SK-N-SH (cell line): ENCODE data around the gene SLC25A42. TPM values are rescaled to one million over a fixed set of nuclear protein-coding genes. Genes with fewer than 3 reads are reported as not detected.

Experiments used
- CTCF ChIA-PET: fragments of 300-600, 350-600 bp; formaldehyde crosslinking; extraction: SDS; loops from one replicate; lab custom pipeline; 2021; lab: Yijun Ruan, JAX
- POLR2A ChIA-PET: fragments of 350-600 bp; sonication (Branson Sonifier 250); formaldehyde crosslinking; extraction: SDS; loops from one replicate; lab custom pipeline; 2020; ENCODE audit warnings: antibody characterized with exemption, inconsistent platforms; lab: Yijun Ruan, JAX
- DNase-seq: peaks from one replicate; pipeline ENCODE4 v3.0.0; 2012
- H2AFZ ChIP-seq: fragments of 200-600 bp; sonication (generic); 2 replicates; pipeline ENCODE4 v1.8.1; 2016; ENCODE audit warnings: antibody characterized with exemption, mild to moderate bottlenecking, low read depth
- H3F3A ChIP-seq: fragments of 200-600 bp; sonication (generic); replicated peaks from 2 replicates; pipeline ENCODE3; 2016; ENCODE audit warnings: antibody characterized with exemption, mild to moderate bottlenecking; ENCODE audit not compliant: insufficient read depth
- H3K27ac ChIP-seq, 2 experiments: fragments of 200-500 bp in 1 of 2; fragments of 200-600 bp in 1 of 2; sonication (Bioruptor generic) in 1 of 2; sonication (generic), shearing (Covaris generic) in 1 of 2; 2 replicates each; pipeline versions ENCODE4 v1.5.1 to v1.6.1; 2014 to 2016; ENCODE audit warnings: low read depth in 2 of 2, inconsistent platforms in 1 of 2, low read length in 1 of 2, mild to moderate bottlenecking in 1 of 2, mixed read lengths in 1 of 2
- H3K27me3 ChIP-seq: fragments of 200-600 bp; sonication (generic), shearing (Covaris generic); 2 replicates; pipeline ENCODE4 v1.6.1; 2016; ENCODE audit warnings: mixed run types; ENCODE audit not compliant: insufficient read depth
- H3K36me3 ChIP-seq, 2 experiments: fragments of 200-500 bp in 1 of 2; fragments of 200-600 bp in 1 of 2; sonication (Bioruptor generic) in 1 of 2; sonication (generic) in 1 of 2; replicated peaks in 1 of 2; 2 replicates each; pipeline versions ENCODE3 to v1.5.1; 2014 to 2016; ENCODE audit warnings: low read length in 1 of 2, mild to moderate bottlenecking in 1 of 2; ENCODE audit not compliant: insufficient read depth in 2 of 2, control insufficient read depth in 1 of 2
- H3K4me1 ChIP-seq, 2 experiments: fragments of 200-500 bp in 1 of 2; fragments of 200-600 bp in 1 of 2; sonication (Bioruptor generic) in 1 of 2; sonication (generic), shearing (Covaris generic) in 1 of 2; 2 replicates each; pipeline versions ENCODE4 v1.5.1 to v1.6.1; 2014 to 2016; ENCODE audit warnings: low read depth in 1 of 2, low read length in 1 of 2, mixed run types in 1 of 2; ENCODE audit not compliant: insufficient read depth in 2 of 2, control insufficient read depth in 1 of 2
- H3K4me2 ChIP-seq: fragments of 200-600 bp; sonication (generic), shearing (Covaris generic); 2 replicates; pipeline ENCODE4 v1.6.1; 2017; ENCODE audit warnings: mixed run types
- H3K4me3 ChIP-seq, 2 experiments: fragments of 200-500 bp in 1 of 2; fragments of 200-600 bp in 1 of 2; sonication (Bioruptor generic) in 1 of 2; sonication (generic), shearing (Covaris generic) in 1 of 2; 2 replicates each; pipeline versions ENCODE4 v1.5.1 to v1.8.1; 2014 to 2016; ENCODE audit warnings: low read depth in 2 of 2, inconsistent platforms in 1 of 2, low read length in 1 of 2, mild to moderate bottlenecking in 1 of 2, mixed read lengths in 1 of 2, moderate library complexity in 1 of 2
- H3K79me2 ChIP-seq: fragments of 200-600 bp; sonication (generic); 2 replicates; pipeline ENCODE4 v1.8.1; 2017; ENCODE audit warnings: mild to moderate bottlenecking; ENCODE audit not compliant: insufficient read depth
- H3K9ac ChIP-seq: fragments of 200-600 bp; sonication (generic); 2 replicates; pipeline ENCODE4 v1.6.1; 2017; ENCODE audit warnings: mixed run types
- H3K9me2 ChIP-seq: fragments of 200-600 bp; sonication (generic); 2 replicates; pipeline ENCODE4 v1.6.1; 2017; ENCODE audit warnings: mixed run types
- H3K9me3 ChIP-seq: fragments of 200-600 bp; sonication (generic); 2 replicates; pipeline ENCODE4 v1.6.1; 2017; ENCODE audit warnings: mixed run types, mild to moderate bottlenecking, moderate library complexity
- H4K20me1 ChIP-seq: fragments of 200-600 bp; sonication (generic); 2 replicates; pipeline ENCODE4 v1.6.1; 2017; ENCODE audit warnings: mild to moderate bottlenecking, mixed run types; ENCODE audit not compliant: insufficient read depth
- CHD2 ChIP-seq: fragments of 150-350 bp; IDR thresholded peaks from 2 replicates; pipeline ENCODE4 v1.6.1; 2018; ENCODE audit warnings: low read length; ENCODE audit not compliant: partially characterized antibody
- ELF1 ChIP-seq: IDR thresholded peaks from 2 replicates; pipeline ENCODE4 v1.4.0; 2012
- GABPA ChIP-seq: IDR thresholded peaks from 2 replicates; pipeline ENCODE4 v1.4.0; 2012; ENCODE audit warnings: low read depth, mild to moderate bottlenecking
- POLR2AphosphoS5 ChIP-seq: IDR thresholded peaks from 2 replicates; pipeline ENCODE4 v1.6.1; 2012; ENCODE audit warnings: low read depth, low read length
- RAD21 ChIP-seq: IDR thresholded peaks from 2 replicates; pipeline ENCODE4 v1.6.1; 2012; ENCODE audit warnings: mild to moderate bottlenecking, low read length
- RFX5 ChIP-seq: IDR thresholded peaks from 2 replicates; pipeline ENCODE4 v1.6.1; 2012; ENCODE audit warnings: mild to moderate bottlenecking, improper control_type of control experiment, low read length
- RXRA ChIP-seq: IDR thresholded peaks from 2 replicates; pipeline ENCODE4 v1.4.0; 2012; ENCODE audit warnings: low read depth, mild to moderate bottlenecking, borderline replicate concordance
- SMC3 ChIP-seq: IDR thresholded peaks from 2 replicates; pipeline ENCODE4 v1.6.1; 2012; ENCODE audit warnings: low read depth, low read length, improper control_type of control experiment
- TAF1 ChIP-seq: IDR thresholded peaks from 2 replicates; pipeline ENCODE4 v1.6.1; 2012; ENCODE audit warnings: low read depth, mild to moderate bottlenecking, low read length, moderate library complexity, borderline replicate concordance
- TCF12 ChIP-seq: IDR thresholded peaks from 2 replicates; pipeline ENCODE4 v1.4.0; 2012
- TEAD4 ChIP-seq: IDR thresholded peaks from 2 replicates; pipeline ENCODE4 v1.4.0; 2012; ENCODE audit warnings: mild to moderate bottlenecking, borderline replicate concordance; ENCODE audit not compliant: insufficient read depth
- WGBS: methylation state at CpG from one replicate; pipeline ENCODE4 v1.1.6; 2017; ENCODE audit warnings: low lambda C conversion rate; 5-methylcytosine and 5-hydroxymethylcytosine counted together
- polyA plus RNA-seq, 3 experiments: library from polyadenylated mRNA; depleted of rRNA; stranded (reverse); fragments of >200 nt; gene quantifications; 2 replicates each; pipeline ENCODE4 v1.2.3, GENCODE V29; 2012
- TF ChIP-seq, protein P1 (sequence below): fragments of 200-600 bp; sonication (generic); IDR thresholded peaks from 2 replicates; pipeline ENCODE4 v1.6.1; 2017; ENCODE audit warnings: antibody characterized with exemption, mild to moderate bottlenecking, moderate library complexity

The SLC25A42 gene
- polyA plus RNA-seq, 1 of the 3 experiments (the other 2 are of a cell fraction) = 6.1 TPM

DNA sequence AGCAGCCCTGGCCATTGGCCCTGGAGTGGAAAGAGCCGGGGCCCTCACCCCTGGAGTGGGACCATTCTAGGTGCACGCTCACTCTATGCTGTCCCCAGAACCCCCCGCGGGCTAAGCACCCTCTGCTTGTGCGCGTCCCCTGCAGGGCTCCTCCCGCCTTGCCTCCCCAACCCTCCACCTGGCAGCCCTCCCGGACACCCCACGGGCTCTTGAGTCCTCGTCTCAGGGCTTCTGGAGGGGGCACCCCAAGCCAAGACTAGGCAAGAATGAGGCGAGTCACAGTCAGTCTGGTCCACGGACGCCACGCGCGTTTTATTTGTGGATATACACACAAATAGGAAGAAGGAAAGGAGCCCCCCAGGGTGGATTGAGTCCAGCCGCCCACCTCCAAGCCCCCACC is 81.5 kb downstream of the SLC25A42 start:
- no peaks in the 10 kb centered on the region for H3K9me2 ChIP-seq
- H3F3A ChIP-seq = peaks cover 2% of the 10 kb centered on the region
- H3K9ac ChIP-seq = no peak overlapping the region
- no peaks in the 10 kb centered on the region for H3K36me3 ChIP-seq
- TF ChIP-seq TEAD4 (no peak), POLR2AphosphoS5 (no peak), RFX5 (no peak), CHD2 (no peak), RXRA (no peak), GABPA (no peak), TAF1 (no peak)
- TF ChIP-seq, all 33 proteins: peak for 0
- ChIA-PET CTCF (interaction anchor here (0.5 to 5.3 kb wide), 40 partner anchors 9 to 1016 kb away, joined by 3 to 99 read pairs (median 4); partner anchors contain the start of genes BORCS8, MAU2, MEF2B and RFXANK), POLR2A (no interaction called here)
- H3K4me1 ChIP-seq = no peaks in the 10 kb centered on the region; a peak in 1 of 4 replicates
- H3K79me2 ChIP-seq = no peaks in the 10 kb centered on the region
- H3K9me3 ChIP-seq = no peaks in the 10 kb centered on the region
- H3K27ac ChIP-seq = no peak overlapping the region
- no peak overlapping the region for H3K4me3 ChIP-seq
- H3K4me2 ChIP-seq = no peak overlapping the region
- 84% methylated on average over 8 of the region's 17 CpGs for WGBS
- no peak overlapping the region for H2AFZ ChIP-seq
- no peak for DNase-seq
- H4K20me1 ChIP-seq = no peaks in the 10 kb centered on the region
- H3K27me3 ChIP-seq = no peaks in the 10 kb centered on the region

DNA sequence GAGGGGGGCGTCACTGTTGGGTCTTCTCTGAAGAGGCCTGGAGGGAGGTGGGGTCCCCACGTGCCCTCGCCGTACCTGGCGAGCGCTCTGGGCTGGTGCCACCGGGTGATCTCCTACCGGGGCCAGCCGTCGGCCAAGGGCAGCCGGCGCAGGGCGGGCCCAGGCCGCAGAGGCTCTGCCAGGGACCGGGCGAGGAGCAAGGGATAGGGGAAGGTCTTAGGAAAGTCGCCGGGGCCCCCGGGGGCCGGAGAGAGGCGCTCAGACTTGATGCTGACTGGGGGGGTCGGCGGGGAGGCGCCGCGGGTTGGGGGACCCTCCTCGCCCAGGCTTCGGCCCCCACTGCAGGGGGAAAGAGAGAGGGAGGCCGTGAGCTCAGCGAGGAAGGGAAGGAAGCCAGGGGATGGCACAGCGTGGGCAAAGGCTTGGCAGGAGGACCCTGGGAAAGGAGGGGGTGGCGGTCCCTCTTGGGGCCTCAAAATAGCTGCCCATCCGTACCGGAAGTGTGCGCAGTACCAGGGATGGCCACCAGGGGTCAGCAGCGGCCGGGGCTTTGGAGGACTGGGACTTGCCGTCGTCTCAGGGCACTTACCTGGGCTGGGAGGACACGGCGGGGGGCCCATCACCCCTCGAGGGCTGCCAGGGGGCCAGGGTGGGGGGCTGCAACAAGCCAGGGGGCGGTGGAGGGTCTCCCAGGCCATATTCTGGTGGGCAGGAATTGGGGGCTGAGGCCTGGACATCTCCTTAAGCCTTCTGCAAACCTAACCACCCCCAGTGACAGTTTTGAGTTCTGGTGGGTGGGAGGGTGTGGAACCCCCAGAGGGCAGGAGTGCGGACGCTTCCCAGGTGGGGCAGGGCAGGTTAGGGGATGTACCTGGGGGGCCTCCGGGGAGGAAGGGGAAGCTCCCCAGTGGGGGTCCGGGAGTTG is 82.2 kb downstream of the SLC25A42 start:
- Histone ChIP-seq H3K4me1 (no peaks in the 10 kb centered on the region; a peak in 1 of 4 replicates), H3K27me3 (no peaks in the 10 kb centered on the region), H3K4me3 (no peak overlapping the region)
- peak; percentile 78 for TF ChIP-seq ELF1
- TF ChIP-seq, protein P1, sequence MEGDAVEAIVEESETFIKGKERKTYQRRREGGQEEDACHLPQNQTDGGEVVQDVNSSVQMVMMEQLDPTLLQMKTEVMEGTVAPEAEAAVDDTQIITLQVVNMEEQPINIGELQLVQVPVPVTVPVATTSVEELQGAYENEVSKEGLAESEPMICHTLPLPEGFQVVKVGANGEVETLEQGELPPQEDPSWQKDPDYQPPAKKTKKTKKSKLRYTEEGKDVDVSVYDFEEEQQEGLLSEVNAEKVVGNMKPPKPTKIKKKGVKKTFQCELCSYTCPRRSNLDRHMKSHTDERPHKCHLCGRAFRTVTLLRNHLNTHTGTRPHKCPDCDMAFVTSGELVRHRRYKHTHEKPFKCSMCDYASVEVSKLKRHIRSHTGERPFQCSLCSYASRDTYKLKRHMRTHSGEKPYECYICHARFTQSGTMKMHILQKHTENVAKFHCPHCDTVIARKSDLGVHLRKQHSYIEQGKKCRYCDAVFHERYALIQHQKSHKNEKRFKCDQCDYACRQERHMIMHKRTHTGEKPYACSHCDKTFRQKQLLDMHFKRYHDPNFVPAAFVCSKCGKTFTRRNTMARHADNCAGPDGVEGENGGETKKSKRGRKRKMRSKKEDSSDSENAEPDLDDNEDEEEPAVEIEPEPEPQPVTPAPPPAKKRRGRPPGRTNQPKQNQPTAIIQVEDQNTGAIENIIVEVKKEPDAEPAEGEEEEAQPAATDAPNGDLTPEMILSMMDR = peak; percentile 83
- no peak for TF ChIP-seq GABPA
- TF ChIP-seq RAD21 = peak; percentile 79
- TF ChIP-seq SMC3 = peak; percentile 67
- no peak for TF ChIP-seq TCF12
- TF ChIP-seq, all 33 proteins: peak for 4
- Histone ChIP-seq H3K36me3 (no peaks in the 10 kb centered on the region), H3F3A (no peaks in the 10 kb centered on the region), H3K9me3 (no peaks in the 10 kb centered on the region), H3K9me2 (no peaks in the 10 kb centered on the region), H4K20me1 (no peaks in the 10 kb centered on the region), H2AFZ (peak overlapping the region; percentile 62; the same call in 1 of the 2 replicates), H3K4me2 (no peak overlapping the region), H3K79me2 (no peaks in the 10 kb centered on the region), H3K27ac (no peak overlapping the region), H3K9ac (no peak overlapping the region)
- ChIA-PET CTCF (interaction anchor here (0.5 to 5.3 kb wide), 51 partner anchors 10 to 1017 kb away, joined by 3 to 99 read pairs (median 4); partner anchors contain the start of genes BORCS8, MAU2, MEF2B and RFXANK), POLR2A (no interaction called here)
- WGBS = 47% methylated on average over 24 of the region's 47 CpGs
- peak; percentile 93 for DNase-seq
